Sigmoid colon (tissue), 4 donors: Measurements from ENCODE around the gene CEP83.

Source experiments
- POLR2A ChIP-seq, 2 donors: fragments of 450-650 bp; IDR thresholded peaks; one replicate each; pipeline ENCODE4 v1.6.1; 2016; ENCODE audit warnings: antibody characterized with exemption in 2 of 2, mild to moderate bottlenecking in 2 of 2, moderate library complexity in 2 of 2
- POLR2AphosphoS5 ChIP-seq, 4 donors: sonication (generic); formaldehyde crosslinking; IDR thresholded peaks; one replicate each; pipeline ENCODE4 v1.6.1; 2017; ENCODE audit warnings: antibody characterized with exemption in 4 of 4
- TF ChIP-seq, protein P1 (sequence below), 4 experiments: fragments of 450-650 bp in 3 of 4; fragments of 200-600 bp in 1 of 4; IDR thresholded peaks; one replicate each; pipeline ENCODE4 v1.5.1; 2016 to 2019; ENCODE audit warnings: antibody characterized with exemption in 4 of 4, mild to moderate bottlenecking in 3 of 4, moderate library complexity in 2 of 4

DNA sequence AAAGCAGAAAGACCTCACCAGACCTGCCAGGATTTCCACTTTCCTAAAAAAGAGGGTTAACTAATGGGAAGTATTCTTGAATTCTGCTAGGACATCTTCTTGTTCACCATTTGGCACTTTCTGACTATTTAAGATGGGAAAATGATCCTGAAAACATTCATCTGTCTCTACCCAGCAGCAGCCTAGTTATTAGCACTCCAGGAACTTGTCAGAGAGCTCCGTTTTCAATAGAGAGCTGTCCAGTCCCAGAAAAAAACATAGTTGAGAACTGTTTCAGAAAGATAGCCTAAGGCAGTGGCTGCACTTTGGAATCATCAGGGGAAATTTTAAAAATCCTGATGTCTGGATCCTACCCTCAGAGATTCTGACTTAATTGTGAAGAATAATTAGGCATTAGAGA is 22.1 kb upstream of the CEP83 start:
- TF ChIP-seq, protein P1, sequence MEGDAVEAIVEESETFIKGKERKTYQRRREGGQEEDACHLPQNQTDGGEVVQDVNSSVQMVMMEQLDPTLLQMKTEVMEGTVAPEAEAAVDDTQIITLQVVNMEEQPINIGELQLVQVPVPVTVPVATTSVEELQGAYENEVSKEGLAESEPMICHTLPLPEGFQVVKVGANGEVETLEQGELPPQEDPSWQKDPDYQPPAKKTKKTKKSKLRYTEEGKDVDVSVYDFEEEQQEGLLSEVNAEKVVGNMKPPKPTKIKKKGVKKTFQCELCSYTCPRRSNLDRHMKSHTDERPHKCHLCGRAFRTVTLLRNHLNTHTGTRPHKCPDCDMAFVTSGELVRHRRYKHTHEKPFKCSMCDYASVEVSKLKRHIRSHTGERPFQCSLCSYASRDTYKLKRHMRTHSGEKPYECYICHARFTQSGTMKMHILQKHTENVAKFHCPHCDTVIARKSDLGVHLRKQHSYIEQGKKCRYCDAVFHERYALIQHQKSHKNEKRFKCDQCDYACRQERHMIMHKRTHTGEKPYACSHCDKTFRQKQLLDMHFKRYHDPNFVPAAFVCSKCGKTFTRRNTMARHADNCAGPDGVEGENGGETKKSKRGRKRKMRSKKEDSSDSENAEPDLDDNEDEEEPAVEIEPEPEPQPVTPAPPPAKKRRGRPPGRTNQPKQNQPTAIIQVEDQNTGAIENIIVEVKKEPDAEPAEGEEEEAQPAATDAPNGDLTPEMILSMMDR (IDR thresholded peaks at IDR 0.05), result no peak
- TF ChIP-seq POLR2A (IDR thresholded peaks at IDR 0.05), result no peak
- no peak for TF ChIP-seq POLR2AphosphoS5 (IDR thresholded peaks at IDR 0.05)
